Suppressor macrophage treated with lipopolysaccharide for 4 hours (primary cell): Measurements from ENCODE around the gene MON2.

Experiments
- DNase-seq: peaks from one replicate; pipeline ENCODE4 v3.0.0-alpha.2; 2020

The MON2 gene

DNA sequence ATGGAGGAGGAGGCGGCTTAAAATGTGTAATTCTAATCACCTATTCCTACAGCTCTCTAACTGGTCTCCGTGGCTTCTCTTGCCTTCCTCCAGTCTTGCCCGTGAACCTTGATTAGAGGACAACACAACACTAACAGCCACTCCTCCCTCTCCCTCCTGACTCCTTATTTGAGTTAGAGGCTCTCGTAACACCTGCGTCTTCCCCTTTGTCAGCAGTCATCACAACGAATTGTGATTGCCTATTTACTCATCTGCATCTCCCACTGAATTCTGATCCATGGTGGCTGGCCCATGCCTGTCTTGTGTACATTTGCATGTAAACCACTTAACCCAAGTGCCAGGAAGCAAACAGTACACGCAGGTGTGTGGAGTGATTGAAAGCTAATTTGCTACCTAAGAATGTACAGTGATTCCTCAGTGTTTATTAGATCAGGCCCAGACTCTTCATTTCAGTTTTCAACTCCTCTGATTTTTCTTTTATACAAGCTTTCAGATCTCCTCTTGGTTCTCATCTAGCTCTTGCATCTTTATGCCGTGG is 154.5 kb downstream of the MON2 start:
- DNase-seq = no peak

DNA sequence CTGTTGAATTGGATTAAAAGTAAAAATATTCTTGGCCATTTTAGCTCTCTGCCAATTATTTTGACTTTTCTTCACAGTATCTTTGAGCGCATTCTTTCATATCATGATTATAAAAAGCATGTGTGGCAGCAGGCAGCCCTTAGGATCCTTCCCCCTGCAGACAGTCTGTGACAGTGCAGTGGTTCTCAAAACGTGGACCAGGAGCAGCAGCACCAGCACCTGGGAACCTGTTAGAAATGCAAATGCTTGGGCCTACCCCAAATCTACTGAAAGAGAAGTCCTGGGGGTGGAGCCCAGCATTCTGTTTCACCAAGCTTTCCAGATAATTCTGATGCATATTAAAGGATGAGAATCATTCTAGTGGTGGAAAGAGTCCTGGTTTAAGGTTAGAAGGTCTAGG is 155.6 kb downstream of the MON2 start:
- no peak for DNase-seq

DNA sequence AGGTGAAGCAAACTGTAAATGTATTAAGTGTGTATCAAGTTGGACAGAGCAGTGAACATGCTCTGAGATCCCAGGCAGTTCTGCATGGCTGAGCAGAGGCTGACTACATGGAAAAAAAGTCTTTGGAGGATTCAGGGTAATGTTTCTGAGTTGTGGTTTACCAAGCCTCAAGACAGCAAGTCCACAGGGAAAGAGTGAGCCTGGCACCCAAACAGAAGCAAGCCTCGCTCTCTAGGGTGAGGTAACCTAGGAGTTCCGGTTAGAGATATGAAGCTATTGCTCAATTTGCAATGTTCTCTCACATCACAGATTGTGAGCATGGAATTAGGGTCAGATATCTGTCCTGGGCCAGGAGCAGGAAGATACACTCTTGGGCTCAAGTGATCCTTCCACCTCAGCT is 158.6 kb downstream of the MON2 start:
- DNase-seq = peak; percentile 53

DNA sequence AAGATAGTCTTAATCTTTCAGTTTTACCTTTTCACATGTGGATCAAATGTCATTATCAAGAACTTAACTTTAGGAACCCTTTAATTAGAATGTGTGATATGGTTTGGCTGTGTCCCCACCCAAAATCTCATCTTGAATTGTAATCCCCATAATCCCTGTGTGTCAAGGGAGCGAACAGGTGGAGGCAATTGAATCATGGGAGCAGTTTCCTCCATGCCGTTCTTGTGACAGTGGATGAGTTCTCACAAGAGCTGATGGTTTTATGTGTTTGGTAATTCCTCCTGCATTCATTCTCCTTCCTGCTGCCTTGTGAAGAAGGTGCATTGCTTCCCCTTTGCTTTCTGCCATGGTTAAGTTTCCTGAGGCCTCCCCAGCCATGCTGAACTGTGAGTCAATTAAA is 160.6 kb downstream of the MON2 start:
- no peak for DNase-seq

- no peak for DNase-seq
Measured at GRCh38 chr12:62629413-62629812, 162.8 kb downstream of the MON2 start.

DNA sequence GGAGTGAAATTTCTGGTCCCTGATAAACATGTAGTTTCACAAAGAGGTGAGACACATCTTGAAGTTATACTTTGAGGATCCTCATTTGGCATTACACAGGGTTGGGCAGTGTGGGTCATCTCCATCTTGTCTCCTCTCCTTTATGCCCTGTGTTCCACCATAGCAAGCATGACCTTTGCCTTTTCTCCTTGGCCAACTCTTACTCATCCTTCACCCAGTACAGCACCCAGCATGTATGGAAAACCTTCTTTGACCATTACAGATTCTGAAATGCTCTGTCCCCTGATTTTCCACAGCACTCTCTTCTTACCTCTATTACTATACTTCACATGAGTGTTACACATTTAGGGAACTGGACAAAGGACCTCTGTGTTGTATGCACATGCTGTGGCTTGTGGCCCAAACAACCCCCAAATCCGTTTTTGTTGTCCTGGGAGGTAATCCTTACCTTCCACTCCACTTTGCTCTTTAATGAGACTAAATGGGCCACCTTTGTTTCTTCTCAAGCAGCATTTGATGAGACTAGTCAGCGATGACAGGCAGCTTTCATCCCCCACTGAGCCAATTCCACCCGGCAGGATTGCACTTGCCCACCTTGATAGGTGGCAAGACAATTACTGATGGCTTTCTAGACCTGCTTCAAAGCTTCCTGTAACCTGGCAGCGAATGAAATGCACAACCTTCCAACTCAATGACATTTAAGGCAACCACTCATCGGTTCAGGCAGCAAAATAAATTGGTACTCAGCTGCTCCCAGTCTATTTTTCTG is 163.5 kb downstream of the MON2 start:
- DNase-seq = no peak

GRCh38 chr12:62631471-62632410 is 165.1 kb downstream of the MON2 start:
- DNase-seq = peak; percentile 25

DNA sequence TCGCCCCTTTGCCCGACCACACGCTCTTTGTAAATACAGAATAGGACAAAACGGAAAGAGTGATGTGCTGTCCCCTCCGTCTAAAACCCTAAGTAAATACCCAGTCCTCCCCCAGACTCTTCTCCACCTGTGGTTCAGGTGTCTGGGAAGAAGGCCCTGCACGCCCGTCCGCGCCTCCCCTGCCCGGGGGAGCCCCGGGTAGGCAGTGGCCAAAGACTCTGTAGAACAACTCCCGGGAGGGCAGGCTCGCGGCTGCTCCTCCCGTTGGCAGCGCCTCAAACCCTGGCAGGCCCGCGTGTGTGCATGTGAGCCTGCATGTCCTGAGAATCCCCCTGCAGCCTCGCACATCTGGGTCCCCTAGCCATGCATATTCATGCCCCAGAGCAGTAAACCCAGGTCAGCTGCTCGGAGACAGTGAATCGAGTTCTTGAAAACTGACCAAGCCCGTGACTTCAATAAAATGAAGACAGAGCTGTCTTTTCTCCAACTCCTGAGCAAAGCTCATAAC is 165.8 kb downstream of the MON2 start:
- peak; percentile 4 for DNase-seq

- DNase-seq = no peak
Measured at GRCh38 chr12:62635649-62636048, 169.0 kb downstream of the MON2 start.

- no peak for DNase-seq
Measured at GRCh38 chr12:62637679-62638078, 171.1 kb downstream of the MON2 start.

- peak; percentile 78 for DNase-seq
Measured at GRCh38 chr12:62640910-62641448, 174.4 kb downstream of the MON2 start.

GRCh38 chr12:62642486-62642885 is 175.9 kb downstream of the MON2 start:
- DNase-seq = peak; percentile 51

DNA sequence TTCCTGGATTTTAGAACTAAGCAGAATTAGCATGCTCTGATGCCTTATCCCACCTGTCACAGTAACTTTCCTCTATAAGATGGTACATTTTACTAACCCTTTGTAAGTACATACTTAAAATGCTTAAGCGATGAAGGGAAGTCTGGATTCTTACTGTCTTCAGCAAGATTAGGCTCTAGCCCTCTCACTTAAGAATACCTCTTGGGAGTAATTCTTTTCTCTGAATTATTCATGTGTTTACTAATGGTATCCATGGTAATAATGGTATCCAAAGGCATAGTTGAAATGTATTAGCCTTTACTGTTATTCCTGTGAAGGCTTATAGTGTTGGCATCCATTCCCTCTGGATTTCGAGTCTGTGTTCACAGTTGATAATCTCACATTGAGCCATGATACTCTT is 176.9 kb downstream of the MON2 start:
- no peak for DNase-seq

- DNase-seq = no peak
Measured at GRCh38 chr12:62646566-62646965, 179.9 kb downstream of the MON2 start.

DNA sequence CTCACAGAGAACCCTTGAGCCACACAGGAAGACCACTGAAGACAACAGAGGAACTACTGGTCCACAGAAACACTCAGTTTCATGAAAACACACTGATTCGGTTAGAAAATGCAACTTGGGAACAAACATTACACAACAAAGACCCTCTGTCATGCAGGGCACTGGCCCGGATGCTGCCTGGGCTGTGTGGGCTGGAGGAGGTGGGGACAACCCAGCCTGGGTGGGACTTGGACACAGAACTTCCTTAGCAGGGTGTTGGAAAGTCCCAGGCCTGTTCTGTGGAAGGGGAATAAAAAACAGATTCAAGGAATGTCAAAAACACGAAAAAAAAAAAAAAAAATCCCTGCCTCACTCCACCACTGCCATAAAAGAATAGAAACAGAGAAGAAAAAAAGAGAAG is 181.0 kb downstream of the MON2 start:
- peak; percentile 86 for DNase-seq

GRCh38 chr12:62649412-62650138 is 182.9 kb downstream of the MON2 start:
- DNase-seq = no peak
